Liver (tissue), 9 donors: ENCODE measurements around the gene ARHGDIA. TPM values are rescaled to one million over a fixed set of nuclear protein-coding genes. Genes with fewer than 3 reads are reported as not detected.
"Not testable (repeated sequence)": the region's sequence is repeated elsewhere in the genome, so short reads cannot be mapped to it uniquely, and the experiment has no call there.

Experiments
- DNase-seq: peaks from one replicate; pipeline ENCODE4 v3.0.0-alpha.2; 2017; ENCODE audit warnings: low spot score
- H3K27ac ChIP-seq, 2 donors: one replicate each; pipeline ENCODE4 v1.7.0; 2013; ENCODE audit warnings: inconsistent platforms in 2 of 2, low read length in 2 of 2, control low read depth in 1 of 2, low read depth in 1 of 2, mild to moderate bottlenecking in 1 of 2
- H3K27me3 ChIP-seq, 4 donors: one replicate each; pipeline versions ENCODE4 v1.6.1 to v1.7.0; 2013; ENCODE audit warnings: low read length in 3 of 4, inconsistent platforms in 1 of 4, mild to moderate bottlenecking in 1 of 4, moderate library complexity in 1 of 4; ENCODE audit not compliant: control insufficient read depth in 4 of 4, insufficient read depth in 4 of 4
- H3K36me3 ChIP-seq, 4 donors: one replicate each; pipeline versions ENCODE4 v1.6.1 to v1.7.0; 2013; ENCODE audit warnings: low read length in 3 of 4, mild to moderate bottlenecking in 3 of 4, low read depth in 1 of 4, moderate library complexity in 1 of 4; ENCODE audit not compliant: control insufficient read depth in 4 of 4, insufficient read depth in 3 of 4
- H3K4me1 ChIP-seq, 4 donors: one replicate each; pipeline versions ENCODE4 v1.6.1 to v1.7.0; 2013; ENCODE audit warnings: low read length in 3 of 4, mild to moderate bottlenecking in 3 of 4, moderate library complexity in 1 of 4; ENCODE audit not compliant: control insufficient read depth in 4 of 4, insufficient read depth in 4 of 4
- H3K4me3 ChIP-seq, 3 donors: one replicate each; pipeline versions ENCODE4 v1.6.1 to v1.7.0; 2013; ENCODE audit warnings: low read length in 3 of 3, control low read depth in 1 of 3, low read depth in 1 of 3, mild to moderate bottlenecking in 1 of 3
- H3K9ac ChIP-seq, 2 donors: one replicate each; pipeline ENCODE4 v1.7.0; 2013; ENCODE audit warnings: low read length in 2 of 2, mild to moderate bottlenecking in 2 of 2, moderate library complexity in 2 of 2, control low read depth in 1 of 2, low read depth in 1 of 2
- H3K9me3 ChIP-seq, 4 donors: one replicate each; pipeline versions ENCODE4 v1.6.1 to v1.7.0; 2013; ENCODE audit warnings: low read length in 3 of 4; ENCODE audit not compliant: control insufficient read depth in 4 of 4
- ATF3 ChIP-seq: IDR thresholded peaks from 2 replicates; pipeline ENCODE4 v1.6.1; 2016; ENCODE audit warnings: antibody characterized with exemption
- EGR1 ChIP-seq, 2 donors: IDR thresholded peaks; 2 replicates each; pipeline ENCODE4 v1.6.1; 2016 to 2018; ENCODE audit warnings: antibody characterized with exemption in 2 of 2, low read depth in 2 of 2
- FOXA1 ChIP-seq: IDR thresholded peaks from 2 replicates; pipeline ENCODE4 v1.6.1; 2016; ENCODE audit warnings: antibody characterized with exemption
- FOXA2 ChIP-seq: IDR thresholded peaks from 2 replicates; pipeline ENCODE4 v1.6.1; 2016; ENCODE audit warnings: antibody characterized with exemption
- GABPA ChIP-seq, 2 donors: IDR thresholded peaks in 1 of 2; conservative IDR thresholded peaks in 1 of 2; 2 replicates each; pipeline ENCODE4 v1.6.1; 2016; ENCODE audit warnings: antibody characterized with exemption in 2 of 2, mild to moderate bottlenecking in 1 of 2, moderate library complexity in 1 of 2
- HNF4A ChIP-seq, 2 donors: conservative IDR thresholded peaks; 2 replicates each; pipeline ENCODE4 v1.6.1; 2016; ENCODE audit warnings: antibody characterized with exemption in 2 of 2, mild to moderate bottlenecking in 2 of 2
- HNF4G ChIP-seq: IDR thresholded peaks from 2 replicates; pipeline ENCODE4 v1.6.1; 2016; ENCODE audit warnings: antibody characterized with exemption
- JUND ChIP-seq, 2 donors: IDR thresholded peaks; 2 replicates each; pipeline ENCODE4 v1.6.1; 2016; ENCODE audit warnings: antibody characterized with exemption in 2 of 2
- MAX ChIP-seq: IDR thresholded peaks from 2 replicates; pipeline ENCODE4 v1.6.1; 2016; ENCODE audit warnings: antibody characterized with exemption
- RAD21 ChIP-seq, 2 donors: IDR thresholded peaks; 2 replicates each; pipeline ENCODE4 v1.6.1; 2016; ENCODE audit warnings: antibody characterized with exemption in 2 of 2, mild to moderate bottlenecking in 2 of 2
- RXRA ChIP-seq, 2 donors: IDR thresholded peaks; 2 replicates each; pipeline ENCODE4 v1.6.1; 2017 to 2018; ENCODE audit warnings: antibody characterized with exemption in 2 of 2, mild to moderate bottlenecking in 1 of 2
- SP1 ChIP-seq: IDR thresholded peaks from 2 replicates; pipeline ENCODE4 v1.6.1; 2018; ENCODE audit warnings: antibody characterized with exemption, mild to moderate bottlenecking
- TAF1 ChIP-seq: conservative IDR thresholded peaks from 2 replicates; pipeline ENCODE4 v1.6.1; 2016; ENCODE audit warnings: antibody characterized with exemption, mild to moderate bottlenecking
- YY1 ChIP-seq: IDR thresholded peaks from 2 replicates; pipeline ENCODE4 v1.6.1; 2016; ENCODE audit warnings: antibody characterized with exemption, mild to moderate bottlenecking
- ZBTB33 ChIP-seq: IDR thresholded peaks from 2 replicates; pipeline ENCODE4 v1.6.1; 2016; ENCODE audit warnings: antibody characterized with exemption
- WGBS: extraction: QIAGEN DNeasy Blood & Tissue Kit; methylation state at CpG from one replicate; pipeline ENCODE4 v1.1.7; 2013; 5-methylcytosine and 5-hydroxymethylcytosine counted together
- polyA plus RNA-seq, 2 donors: library from polyadenylated mRNA; stranded (reverse) in 1 of 2; unstranded in 1 of 2; fragments of 200-250 nt in 1 of 2; fragments of >200 nt in 1 of 2; fragmentation: Nextera tagmentation in 1 of 2; extraction: Ambion mirVana in 1 of 2; gene quantifications; one replicate each; pipeline versions ENCODE4 v1.2.1 to v1.2.3, GENCODE V29; 2013 to 2015
- total RNA-seq, 2 donors: library from RNA; depleted of rRNA; stranded (reverse); fragments of >200 nt; gene quantifications; one replicate each; pipeline ENCODE4 v1.2.3, GENCODE V29; 2014
- TF ChIP-seq, protein P1 (sequence below): fragments of 150-350 bp; IDR thresholded peaks from 2 replicates; pipeline ENCODE4 v1.5.1; 2017; ENCODE audit warnings: improper control_type of control experiment, low read depth, low read length; ENCODE audit not compliant: missing input control
- TF ChIP-seq, protein P2 (sequence below): IDR thresholded peaks from 2 replicates; pipeline ENCODE4 v1.6.1; 2016; ENCODE audit warnings: antibody characterized with exemption, mild to moderate bottlenecking
- donor health status: healthy.
- donor health status: healthy.
- donor health status: healthy.
- donor health status: healthy.
- donor health status: healthy.

Gene ARHGDIA
- total and polyA plus RNA-seq, 4 donors, result 35.5 to 142 (median 75.3) TPM

- Histone ChIP-seq H3K27ac (peak overlapping the region in 1 of 2 donors; percentile 19), H3K4me3 (peak overlapping the region in 1 of 3 donors; percentile 89), H3K4me1 (peaks cover 21 to 40% (median 31%) of the 10 kb centered on the region in 4 donors), H3K36me3 (peaks cover 16 to 26% (median 19%) of the 10 kb centered on the region in 4 donors)
- DNase-seq, H3K9ac ChIP-seq, H3K9me3 ChIP-seq, H3K27me3 ChIP-seq: not testable (repeated sequence)
- TF ChIP-seq RXRA (IDR thresholded peaks at IDR 0.05), result peak in 1 of 2 donors; percentile 19
- 28% methylated on average over 9 of the region's 9 CpGs for WGBS
Observed at GRCh38 chr17:81918333-81918669, 47.2 kb upstream of the ARHGDIA start.

GRCh38 chr17:81917565-81918332, 46.6 kb upstream of the ARHGDIA start, which contains the start of gene SIRT7:
TSS of gene SIRT7 (minus strand) at chr17:81918176. CDS start at chr17:81918131, 45 bp downstream.
- peak within 1 kb of the TSS; percentile 72 to 89 (median 82) for H3K4me3 ChIP-seq
- H3K9me3 ChIP-seq, result no peaks in the 10 kb centered on the region
- TF ChIP-seq GABPA (IDR thresholded peaks at IDR 0.05 in 1 of 2, conservative IDR thresholded peaks at IDR 0.05 in 1 of 2) (peak in 1 of 2 donors; percentile 82), TAF1 (no peak)
- peak within 1 kb of the TSS; percentile 42 to 43 for H3K9ac ChIP-seq
- peak within 1 kb of the TSS in 1 of 2 donors; percentile 19 for H3K27ac ChIP-seq
- peaks cover 18 to 35% (median 26%) of the 10 kb centered on the region in 4 donors for H3K4me1 ChIP-seq
- H3K27me3 ChIP-seq, result no peaks in the 10 kb centered on the region
- peaks cover 17 to 31% (median 19%) of the 10 kb centered on the region in 4 donors for H3K36me3 ChIP-seq
- peak; percentile 96 for DNase-seq
- WGBS, result under 1% methylated on average over 94 of the region's 94 CpGs

- H3K4me1 ChIP-seq, result peaks cover 14 to 34% (median 21%) of the 10 kb centered on the region in 4 donors
- no peaks in the 10 kb centered on the region for H3K9me3 ChIP-seq
- WGBS, result 71% methylated on average over 21 of the region's 21 CpGs
- no peak for DNase-seq
- no peaks in the 10 kb centered on the region for H3K27me3 ChIP-seq
- H3K4me3 ChIP-seq, result peak overlapping the region in 1 of 3 donors; percentile 82
- H3K36me3 ChIP-seq, result peaks cover 15 to 33% (median 19%) of the 10 kb centered on the region in 4 donors
- H3K27ac ChIP-seq, result no peak overlapping the region
- H3K9ac ChIP-seq, result no peak overlapping the region
- TF ChIP-seq, protein P1, sequence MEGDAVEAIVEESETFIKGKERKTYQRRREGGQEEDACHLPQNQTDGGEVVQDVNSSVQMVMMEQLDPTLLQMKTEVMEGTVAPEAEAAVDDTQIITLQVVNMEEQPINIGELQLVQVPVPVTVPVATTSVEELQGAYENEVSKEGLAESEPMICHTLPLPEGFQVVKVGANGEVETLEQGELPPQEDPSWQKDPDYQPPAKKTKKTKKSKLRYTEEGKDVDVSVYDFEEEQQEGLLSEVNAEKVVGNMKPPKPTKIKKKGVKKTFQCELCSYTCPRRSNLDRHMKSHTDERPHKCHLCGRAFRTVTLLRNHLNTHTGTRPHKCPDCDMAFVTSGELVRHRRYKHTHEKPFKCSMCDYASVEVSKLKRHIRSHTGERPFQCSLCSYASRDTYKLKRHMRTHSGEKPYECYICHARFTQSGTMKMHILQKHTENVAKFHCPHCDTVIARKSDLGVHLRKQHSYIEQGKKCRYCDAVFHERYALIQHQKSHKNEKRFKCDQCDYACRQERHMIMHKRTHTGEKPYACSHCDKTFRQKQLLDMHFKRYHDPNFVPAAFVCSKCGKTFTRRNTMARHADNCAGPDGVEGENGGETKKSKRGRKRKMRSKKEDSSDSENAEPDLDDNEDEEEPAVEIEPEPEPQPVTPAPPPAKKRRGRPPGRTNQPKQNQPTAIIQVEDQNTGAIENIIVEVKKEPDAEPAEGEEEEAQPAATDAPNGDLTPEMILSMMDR, result no peak
- TF ChIP-seq EGR1 (IDR thresholded peaks at IDR 0.05; ENCODE audit: low read depth in 2 of 2) (no peak), FOXA1 (no peak), HNF4G (no peak), YY1 (no peak), MAX (no peak), RXRA (IDR thresholded peaks at IDR 0.05) (no peak), HNF4A (conservative IDR thresholded peaks at IDR 0.05) (no peak), ATF3 (no peak), RAD21 (IDR thresholded peaks at IDR 0.05) (no peak), FOXA2 (no peak), JUND (IDR thresholded peaks at IDR 0.05) (no peak), ZBTB33 (no peak), SP1 (no peak)
- TF ChIP-seq, protein P2, sequence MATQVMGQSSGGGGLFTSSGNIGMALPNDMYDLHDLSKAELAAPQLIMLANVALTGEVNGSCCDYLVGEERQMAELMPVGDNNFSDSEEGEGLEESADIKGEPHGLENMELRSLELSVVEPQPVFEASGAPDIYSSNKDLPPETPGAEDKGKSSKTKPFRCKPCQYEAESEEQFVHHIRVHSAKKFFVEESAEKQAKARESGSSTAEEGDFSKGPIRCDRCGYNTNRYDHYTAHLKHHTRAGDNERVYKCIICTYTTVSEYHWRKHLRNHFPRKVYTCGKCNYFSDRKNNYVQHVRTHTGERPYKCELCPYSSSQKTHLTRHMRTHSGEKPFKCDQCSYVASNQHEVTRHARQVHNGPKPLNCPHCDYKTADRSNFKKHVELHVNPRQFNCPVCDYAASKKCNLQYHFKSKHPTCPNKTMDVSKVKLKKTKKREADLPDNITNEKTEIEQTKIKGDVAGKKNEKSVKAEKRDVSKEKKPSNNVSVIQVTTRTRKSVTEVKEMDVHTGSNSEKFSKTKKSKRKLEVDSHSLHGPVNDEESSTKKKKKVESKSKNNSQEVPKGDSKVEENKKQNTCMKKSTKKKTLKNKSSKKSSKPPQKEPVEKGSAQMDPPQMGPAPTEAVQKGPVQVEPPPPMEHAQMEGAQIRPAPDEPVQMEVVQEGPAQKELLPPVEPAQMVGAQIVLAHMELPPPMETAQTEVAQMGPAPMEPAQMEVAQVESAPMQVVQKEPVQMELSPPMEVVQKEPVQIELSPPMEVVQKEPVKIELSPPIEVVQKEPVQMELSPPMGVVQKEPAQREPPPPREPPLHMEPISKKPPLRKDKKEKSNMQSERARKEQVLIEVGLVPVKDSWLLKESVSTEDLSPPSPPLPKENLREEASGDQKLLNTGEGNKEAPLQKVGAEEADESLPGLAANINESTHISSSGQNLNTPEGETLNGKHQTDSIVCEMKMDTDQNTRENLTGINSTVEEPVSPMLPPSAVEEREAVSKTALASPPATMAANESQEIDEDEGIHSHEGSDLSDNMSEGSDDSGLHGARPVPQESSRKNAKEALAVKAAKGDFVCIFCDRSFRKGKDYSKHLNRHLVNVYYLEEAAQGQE, result no peak
Observed at GRCh38 chr17:81916234-81917001, 45.3 kb upstream of the ARHGDIA start.
